GM18907 (cell line): ENCODE results near the gene BMP2K.
A peak's percentile ranks its signal among the peaks of the same experiment; 100 is the strongest.

Experiments used
- ATAC-seq: cut with Tn5 transposase; IDR thresholded peaks from one replicate; pipeline ENCODE4 v1.9.1; 2021; ENCODE audit warnings: mild to moderate bottlenecking, moderate library complexity; ENCODE audit not compliant: unreplicated experiment

The BMP2K gene

DNA sequence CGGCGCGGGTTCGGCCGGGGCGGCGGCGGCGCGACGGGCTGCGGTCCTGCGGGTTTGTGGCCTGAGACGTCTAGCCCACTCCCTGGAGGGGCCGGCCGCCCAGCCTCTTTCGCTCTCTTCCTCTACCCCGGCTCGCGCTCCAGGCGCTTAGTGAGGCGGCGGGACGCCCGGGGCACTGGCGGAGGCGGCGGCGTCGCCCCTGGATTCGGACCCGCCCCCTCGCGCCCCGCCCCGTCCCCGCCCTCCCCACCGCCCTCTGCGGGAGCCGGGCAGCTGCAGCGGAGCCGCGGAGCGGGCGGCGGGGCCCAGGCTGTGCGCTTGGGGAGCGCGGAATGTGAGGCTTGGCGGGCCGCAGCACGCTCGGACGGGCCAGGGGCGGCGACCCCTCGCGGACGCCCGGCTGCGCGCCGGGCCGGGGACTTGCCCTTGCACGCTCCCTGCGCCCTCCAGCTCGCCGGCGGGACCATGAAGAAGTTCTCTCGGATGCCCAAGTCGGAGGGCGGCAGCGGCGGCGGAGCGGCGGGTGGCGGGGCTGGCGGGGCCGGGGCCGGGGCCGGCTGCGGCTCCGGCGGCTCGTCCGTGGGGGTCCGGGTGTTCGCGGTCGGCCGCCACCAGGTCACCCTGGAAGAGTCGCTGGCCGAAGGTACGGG is at the start of gene BMP2K:
Gene BMP2K (plus strand): TSS at position 272 of the 650 bp plus-strand sequence. CDS start 194 bp downstream, at position 466.
- peak; percentile 75 for ATAC-seq

DNA sequence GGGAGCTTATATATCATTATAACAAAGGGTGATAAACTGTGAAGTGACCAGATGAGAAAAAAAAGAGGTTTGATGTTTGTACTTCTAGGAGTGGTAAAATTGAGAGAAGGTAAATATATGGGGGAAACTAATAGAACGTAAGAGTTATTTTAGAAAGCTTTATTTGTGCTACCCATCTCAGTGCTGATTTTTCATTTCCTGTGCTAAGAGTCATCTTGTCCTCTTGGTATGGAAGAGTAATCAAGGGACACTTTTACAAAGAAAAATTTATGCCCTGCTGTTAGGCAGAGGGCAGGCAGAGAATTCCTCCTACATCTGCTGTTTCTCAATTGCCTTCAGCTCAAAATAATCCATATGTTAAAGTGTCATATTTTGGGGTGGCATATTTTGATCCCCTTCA is 49.6 kb upstream of the BMP2K start:
- no peak for ATAC-seq

DNA sequence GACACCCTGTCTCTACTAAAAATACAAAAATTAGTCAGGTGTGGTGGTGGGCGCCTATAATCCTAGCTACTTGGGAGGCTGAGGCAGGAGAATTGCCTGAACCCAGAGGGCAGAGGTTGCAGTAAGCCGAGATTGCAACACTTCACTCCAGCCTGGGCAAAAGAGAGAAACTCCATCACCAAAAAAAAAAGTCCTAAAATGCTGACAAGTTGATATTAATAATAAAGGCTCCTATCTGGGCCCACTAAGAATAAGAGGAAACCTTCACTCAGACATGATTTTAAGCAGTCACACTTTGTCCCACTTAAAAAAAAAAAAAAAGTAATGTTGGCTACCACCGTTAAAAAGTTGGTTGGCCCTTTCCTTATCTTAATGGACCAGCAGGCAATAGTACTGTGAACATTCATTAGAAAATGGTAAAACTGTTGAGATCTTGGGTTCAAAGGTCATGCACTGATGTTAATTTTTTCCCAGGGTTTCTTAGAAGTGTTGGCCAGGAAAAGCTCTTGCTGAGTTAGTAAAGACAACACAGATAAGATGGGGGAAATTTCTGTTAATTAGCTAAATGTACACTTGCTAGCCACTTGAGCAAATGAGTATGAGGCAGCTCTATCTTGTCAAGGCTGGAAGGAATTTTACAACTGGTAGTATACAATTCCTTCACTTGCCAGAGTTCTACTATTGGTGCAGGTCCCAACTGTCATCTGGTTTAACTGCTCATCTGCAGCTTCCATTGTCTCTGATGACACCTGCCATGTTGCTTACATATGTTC is 43.6 kb upstream of the BMP2K start:
- ATAC-seq = no peak

DNA sequence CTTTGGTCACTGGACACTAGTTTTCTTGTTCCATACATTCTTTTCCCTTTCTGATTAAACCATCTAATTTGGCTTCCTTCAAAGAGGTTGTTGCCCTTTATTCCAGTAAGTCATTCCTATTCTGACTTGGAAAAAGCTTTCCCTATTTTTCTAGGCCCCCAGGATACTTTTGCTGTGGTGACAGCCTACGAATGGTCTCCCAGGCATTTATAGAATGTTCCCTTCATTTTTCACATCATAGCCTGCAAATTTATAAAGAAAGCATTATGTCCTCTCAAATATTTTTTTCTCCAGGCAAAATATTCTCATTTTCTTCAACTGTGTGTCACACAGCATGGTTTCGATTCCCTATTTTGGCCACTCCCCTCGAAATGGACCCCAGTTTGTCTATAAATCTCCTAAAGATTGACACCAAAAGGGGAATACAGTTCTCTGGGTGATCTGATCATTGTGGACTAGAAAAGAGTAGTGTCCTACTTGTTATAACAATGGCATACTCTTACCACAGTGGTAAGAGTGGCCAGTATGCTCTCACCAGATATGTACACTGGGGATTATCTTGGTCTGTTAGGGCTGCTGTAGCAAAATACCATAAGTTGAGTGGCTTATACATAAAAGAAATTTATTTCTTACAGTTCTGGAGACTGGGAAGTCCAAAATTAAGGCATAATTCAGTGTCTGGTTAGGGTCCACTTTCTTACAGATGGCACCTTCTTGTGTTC is 41.5 kb upstream of the BMP2K start:
- no peak for ATAC-seq

DNA sequence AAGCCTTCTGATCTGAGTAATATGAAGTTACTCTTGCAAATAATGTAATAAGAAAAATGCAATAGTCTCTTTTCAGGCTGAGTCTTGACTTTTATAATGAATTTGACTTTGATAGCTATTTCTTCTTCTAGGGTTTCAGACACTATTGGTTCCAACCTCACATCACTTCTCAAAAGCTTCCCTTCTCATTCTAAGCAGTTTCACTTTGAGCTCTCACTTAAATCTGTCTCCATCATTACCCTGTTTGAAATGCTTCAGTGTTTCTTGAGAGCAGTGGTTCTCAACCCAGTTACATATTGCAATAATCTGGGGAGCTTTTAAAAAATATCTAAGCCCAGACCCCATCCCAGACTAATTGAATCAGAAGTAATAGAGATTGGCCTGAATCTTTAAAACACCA is 40.5 kb upstream of the BMP2K start:
- peak; percentile 63 for ATAC-seq

DNA sequence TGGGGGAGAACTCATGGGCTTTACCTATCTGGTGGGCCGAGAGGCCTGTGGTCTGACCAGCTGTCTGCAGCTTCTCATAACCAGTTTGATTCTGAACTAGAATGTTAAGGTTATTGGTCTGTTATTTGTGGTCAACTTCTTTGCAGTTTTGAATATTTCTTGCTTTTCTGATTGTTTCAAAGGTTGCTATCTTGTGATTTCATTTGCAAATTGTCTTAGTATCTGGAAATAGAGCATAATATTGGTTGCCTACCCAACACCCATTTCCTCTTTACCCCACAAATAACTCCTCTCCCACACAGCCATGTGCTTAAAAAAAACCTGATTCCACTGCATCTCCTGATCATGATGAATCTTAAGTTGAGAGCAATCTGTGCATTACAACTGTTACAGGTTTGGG is 39.1 kb upstream of the BMP2K start:
- peak; percentile 49 for ATAC-seq

DNA sequence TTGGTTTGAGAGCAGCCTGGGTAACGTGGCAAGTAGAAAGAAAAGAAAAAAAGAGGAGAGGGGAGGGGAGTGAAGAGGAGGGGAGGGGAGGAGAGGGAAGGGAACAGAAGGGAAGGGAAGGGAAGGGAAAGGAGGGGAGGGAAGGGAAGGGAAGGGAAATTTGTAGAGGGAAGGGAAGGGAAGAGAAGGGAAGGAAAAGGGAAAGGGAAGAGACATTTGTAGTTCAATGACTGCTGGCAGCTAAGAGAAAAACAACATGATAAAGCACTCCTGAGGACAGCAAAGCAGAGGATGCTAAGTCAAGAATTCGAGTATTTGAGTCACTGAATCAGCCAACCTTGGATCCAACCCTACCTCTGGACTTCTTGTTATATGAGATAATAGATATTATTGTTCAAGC is 38.2 kb upstream of the BMP2K start:
- ATAC-seq = no peak

DNA sequence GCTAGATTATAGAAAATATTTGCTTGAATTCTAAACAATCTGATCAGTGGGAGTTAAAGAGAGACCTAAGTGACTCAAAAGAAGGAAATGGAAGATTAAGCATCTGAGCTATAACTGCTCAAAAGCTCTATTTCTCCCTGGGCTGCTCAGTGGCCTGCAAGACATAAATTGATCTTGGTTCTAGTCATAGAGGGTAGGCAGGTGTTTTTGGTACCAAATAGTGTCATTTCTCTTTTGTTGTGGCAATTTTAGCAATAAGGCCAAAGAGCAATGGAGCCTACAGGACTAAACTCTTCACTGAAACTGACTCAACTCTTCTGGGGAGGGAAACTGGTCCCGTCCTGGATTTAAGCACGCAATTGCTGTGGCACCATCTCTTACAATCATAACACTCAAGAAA is 33.9 kb upstream of the BMP2K start:
- ATAC-seq = no peak

DNA sequence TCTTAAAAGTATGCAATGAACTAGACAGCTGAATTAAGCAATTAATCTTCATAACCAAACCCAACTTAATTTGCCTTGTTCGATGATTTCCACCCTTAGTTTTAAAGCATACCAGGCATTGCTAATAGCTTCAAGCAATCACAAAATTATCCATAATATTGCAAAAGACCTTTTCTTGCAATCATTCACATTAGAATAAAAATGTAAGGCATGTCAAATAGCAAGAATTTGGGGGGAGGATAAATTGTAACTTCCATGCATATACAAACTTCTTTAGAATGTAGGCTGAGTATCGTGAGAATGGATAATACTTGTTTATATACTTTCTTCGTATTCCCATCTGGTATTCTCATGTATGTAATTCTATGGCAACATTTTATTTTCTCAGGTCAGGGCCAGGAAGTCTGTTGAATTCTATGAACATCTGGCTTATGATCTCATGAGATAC is 28.7 kb upstream of the BMP2K start:
- ATAC-seq = no peak

DNA sequence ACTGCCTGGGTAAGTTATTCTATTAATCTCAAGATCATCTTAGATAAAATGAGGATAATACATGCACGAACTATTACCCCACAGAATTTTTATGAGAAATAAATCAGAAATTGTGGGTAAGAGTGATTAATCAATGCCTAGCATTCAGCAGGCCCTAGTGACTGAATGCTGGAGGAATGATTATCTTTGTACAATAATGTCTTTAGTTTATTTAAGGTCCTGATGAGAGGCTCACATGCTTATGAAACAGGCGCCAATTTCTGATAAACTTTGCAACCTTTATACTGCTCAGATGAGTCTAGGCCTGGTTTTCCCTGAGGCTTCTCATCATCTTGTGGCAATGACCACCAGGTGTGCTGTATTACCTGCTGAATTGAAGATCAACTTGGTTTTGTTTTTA is 27.8 kb upstream of the BMP2K start:
- ATAC-seq = no peak

DNA sequence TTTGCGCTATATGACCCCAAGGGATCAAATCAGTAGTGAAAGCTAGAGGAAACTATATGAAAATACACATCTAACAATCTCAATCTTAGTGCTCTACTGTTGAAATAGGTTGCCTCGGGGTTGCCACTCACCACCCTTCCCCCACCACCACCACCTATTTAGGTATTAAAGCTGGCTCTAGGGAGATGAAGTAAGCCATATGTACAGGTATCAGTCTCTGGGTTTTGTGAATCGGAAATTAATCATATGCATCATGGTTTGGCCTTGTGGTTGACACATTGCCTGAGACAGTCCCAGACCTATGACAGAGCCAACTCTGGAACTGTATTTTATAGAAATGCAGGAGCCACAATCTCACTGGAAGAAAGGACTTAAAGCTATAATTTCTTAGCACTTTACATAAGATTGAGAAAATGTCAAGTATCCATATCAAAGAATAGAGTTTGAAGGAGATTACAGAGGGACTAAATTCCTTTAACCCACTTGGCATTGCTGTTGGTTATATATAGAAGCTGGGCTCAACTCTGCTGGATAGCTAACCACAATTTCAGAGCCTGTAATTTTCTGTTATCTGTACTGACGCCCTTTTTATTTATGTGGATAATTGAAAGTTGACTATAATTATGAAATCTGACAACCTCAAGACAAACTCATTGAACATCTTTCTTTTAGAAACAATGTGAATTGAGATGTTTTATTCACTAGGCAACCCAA is 26.7 kb upstream of the BMP2K start:
- peak; percentile 35 for ATAC-seq

DNA sequence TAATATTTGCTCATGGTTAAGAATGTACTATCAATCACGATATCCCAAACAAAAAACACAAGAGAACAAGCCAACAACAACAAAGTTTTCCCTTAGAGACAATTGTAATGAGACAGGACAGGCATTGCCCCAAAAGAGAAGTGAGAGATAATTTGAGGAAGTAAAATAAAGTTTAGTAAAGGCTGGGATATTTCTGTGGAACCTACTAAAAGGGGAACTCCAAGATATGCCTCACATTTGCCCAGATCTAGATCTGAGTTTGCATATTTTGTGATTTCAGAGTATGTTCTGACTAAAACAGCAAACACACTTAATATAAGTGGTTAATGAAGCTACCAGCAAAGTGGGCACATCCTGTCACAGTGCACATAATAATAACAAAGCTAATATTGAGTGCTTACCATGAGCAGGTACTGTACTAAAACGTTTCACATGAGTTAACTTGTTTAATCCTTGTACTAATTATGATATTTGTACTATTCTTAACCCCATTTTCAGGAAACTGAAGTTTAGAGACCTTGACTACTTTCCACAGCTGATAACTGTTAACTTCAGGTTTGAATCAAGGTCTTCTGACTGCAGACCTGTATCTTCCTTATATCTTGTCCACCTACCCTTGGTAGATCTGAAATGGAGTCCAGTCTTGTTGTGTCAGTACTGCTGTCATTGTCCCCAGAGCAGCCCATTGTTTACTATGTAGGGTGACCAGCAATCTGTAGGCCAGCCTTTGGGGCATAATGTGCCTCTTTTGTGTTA is 26.0 kb upstream of the BMP2K start:
- ATAC-seq = peak; percentile 91

DNA sequence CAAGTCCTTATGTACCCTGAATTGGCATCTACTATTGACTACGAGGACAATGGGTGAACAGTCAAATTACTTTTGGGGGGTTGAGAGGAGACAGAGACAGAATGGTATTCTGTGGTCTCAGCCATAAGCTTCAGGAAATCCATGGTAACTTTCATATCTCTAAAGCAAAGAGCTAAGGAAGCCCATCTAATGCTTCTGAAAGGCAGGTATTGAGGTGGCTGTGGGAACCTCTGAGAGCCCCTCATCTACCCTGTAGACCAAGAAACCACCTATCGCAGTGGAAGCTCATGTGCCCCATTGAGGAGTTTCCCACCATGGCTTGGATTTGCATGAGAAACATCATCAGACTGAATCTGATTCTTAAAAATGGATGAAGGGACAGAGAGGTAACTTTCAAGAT is 23.1 kb upstream of the BMP2K start:
- peak; percentile 43 for ATAC-seq

DNA sequence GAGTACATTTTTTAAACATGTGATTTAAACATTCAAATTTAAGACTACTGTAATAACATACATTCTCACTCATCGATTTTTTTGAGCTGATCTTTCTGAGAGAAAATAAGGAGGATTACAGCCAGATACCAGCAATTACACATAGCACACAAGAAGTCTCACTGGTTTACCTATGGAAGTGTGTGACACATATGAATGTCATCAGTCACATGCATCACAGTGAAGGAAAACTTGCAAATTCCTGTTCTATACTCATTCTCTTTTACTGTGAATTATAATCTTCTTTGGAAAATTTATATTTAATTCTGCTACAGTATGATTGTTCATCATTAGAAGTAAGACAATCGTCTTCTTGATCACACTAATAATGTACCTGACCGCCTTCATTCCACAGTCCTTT is 21.3 kb upstream of the BMP2K start:
- ATAC-seq = no peak

DNA sequence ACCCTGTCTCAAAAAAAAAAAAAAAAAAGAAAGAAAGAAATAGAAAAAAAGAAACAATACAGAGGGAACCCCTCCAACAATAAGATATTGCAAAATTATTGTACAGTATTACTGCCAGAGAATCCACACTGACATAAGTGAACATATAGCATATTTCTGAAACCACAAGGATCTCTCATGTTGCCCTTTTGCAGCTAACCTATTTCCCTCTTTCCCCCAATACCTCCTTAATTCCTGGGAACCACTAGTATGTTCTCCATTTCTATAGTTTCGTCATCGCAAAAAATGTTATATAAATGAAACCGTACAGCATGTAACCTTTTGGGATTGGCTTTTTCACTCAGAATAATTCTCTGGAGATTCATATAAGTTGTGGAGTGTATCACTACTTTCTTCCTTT is 20.0 kb upstream of the BMP2K start:
- no peak for ATAC-seq

DNA sequence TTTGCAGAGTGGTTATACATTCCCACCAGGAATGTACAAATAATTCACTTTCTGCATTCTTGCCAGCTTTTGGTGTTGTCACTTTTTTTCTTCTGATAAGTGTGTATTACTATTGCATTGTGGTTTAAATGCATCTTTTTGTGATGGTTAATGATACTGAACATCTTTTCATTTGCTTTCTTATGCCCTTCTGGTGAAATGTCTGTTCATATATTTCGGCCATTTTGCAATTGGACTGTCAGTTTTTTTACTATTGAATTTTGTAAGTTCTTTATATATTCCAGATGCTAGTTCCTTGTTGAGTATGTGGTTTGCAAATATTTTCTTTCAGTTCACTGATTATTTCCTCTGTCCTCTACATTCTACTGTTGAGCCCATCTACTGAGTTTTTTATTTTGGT is 19.4 kb upstream of the BMP2K start:
- no peak for ATAC-seq

DNA sequence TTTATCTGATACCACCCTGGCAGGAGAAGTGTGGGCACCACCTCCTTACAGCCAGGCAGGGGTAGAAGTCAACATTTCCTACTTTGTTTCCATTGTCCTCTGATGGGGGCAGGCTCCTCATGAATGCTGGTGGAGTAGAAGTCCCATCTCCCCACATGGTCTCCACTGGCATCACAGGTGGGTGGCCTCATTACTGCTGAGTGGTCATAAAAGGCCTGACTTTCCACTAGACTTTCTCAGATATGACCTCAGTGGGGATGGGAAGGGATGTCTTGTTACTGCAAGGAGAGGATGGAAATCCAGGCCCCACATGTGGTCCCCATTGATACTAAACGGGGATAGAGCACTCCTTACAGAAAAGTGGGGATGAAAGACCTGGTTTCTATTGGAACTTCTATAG is 18.6 kb upstream of the BMP2K start:
- no peak for ATAC-seq

DNA sequence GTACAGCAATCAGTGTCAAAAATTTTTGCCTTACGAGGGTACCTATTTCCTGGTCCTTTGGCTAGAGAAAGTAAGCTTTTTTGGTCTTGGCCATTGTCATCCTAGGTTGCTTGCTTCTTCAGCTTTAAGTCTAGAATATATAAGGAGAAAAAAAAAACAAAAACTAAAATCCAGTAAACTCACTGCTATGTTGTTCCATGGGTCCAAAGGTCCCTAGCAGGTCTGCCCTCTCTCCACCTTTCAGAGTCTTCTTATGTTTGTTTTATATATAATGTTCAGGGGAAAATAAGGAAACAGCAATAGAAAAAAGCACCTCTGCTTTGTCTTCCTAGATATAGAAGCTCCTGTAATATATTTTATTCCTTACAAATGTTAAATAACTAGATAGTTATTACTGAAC is 18.1 kb upstream of the BMP2K start:
- no peak for ATAC-seq

DNA sequence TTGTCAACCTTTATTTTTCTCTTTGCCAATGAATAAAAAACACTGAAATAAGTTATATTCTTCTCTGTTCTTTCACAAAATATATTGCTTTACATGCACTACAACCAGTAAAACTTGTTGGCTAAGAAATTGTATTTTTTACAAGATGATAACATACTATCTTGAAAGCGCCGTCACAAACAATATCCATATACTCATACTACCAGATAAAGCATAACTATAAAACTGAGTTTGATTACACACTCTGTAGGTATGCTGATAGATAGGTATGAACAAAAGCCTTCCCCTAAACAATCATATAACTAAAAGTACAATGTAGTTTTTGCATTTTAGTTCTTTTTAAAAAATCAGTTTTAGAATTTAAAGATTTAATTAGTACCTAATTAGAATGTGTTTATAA is 13.6 kb upstream of the BMP2K start:
- no peak for ATAC-seq

DNA sequence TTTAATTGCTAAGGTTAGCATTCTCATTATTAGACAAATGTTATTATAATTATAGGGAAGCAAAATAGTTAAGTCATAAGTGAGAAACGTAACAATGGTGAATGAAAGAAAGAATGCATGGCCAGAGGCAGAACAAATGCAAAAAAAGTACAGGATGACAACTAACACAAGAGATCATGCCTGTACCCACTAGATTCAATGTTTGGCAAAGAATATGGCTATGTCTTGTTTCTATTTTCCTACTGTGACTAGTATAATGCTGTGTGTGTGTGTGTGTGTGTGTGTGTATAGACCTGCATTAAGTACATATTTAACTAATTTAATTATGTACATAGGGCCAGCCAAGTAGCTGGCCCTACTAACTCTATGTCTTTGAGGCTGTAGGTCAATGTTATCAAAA is 12.9 kb upstream of the BMP2K start:
- no peak for ATAC-seq
